ENCODE measurements around the gene SCAPER.

Gene SCAPER

DNA sequence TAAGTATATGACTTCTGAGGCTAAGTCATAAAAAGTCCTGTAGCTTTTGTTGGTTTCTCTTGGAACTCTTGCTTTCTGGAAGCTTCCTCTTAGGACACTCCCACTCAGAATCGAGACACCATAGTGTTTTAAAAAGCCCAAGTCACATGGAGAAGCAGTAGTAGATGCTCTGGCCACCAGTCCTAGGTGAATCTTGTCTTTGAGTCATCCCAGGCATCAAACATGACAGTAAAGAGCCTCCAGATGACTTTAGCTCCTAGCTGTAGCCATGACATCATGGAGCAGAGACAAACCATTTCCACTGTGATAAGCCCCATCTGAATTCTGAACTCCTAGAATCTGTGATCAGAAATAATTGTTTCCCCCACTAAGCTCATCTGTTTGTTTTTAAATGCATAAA, 526.4 kb downstream of the SCAPER start:
- Histone ChIP-seq H3K23ac (ENCODE audit: low read depth, low read length, poor library complexity) (no peak overlapping the region), H4K8ac (ENCODE audit: low read depth, low read length) (no peak overlapping the region), H2AK5ac (ENCODE audit: low read depth, low read length) (no peak overlapping the region), H3K4me1 (ENCODE audit: control insufficient read depth in 2 of 2, insufficient read depth in 1 of 2, low read depth in 1 of 2, low read length in 2 of 2) (peaks cover 6 to 13% of the 10 kb centered on the region in 2 donors), H3K9ac (ENCODE audit: low read depth, low read length, poor library complexity) (no peak overlapping the region), H2BK120ac (ENCODE audit: low read depth, low read length) (no peak overlapping the region), H4K91ac (ENCODE audit: low read depth, low read length, poor library complexity) (no peak overlapping the region), H2BK15ac (ENCODE audit: low read length) (no peak overlapping the region), H3K79me1 (ENCODE audit: low read depth, low read length) (no peaks in the 10 kb centered on the region), H2BK12ac (ENCODE audit: low read length) (no peak overlapping the region), H3K27ac (replicated peaks; ENCODE audit: low read length) (no peak overlapping the region), H3K18ac (ENCODE audit: low read length) (no peak overlapping the region), H2AFZ (ENCODE audit: low read length) (no peak overlapping the region), H3K4me2 (ENCODE audit: insufficient read depth, low read length, poor library complexity, severe bottlenecking) (no peak overlapping the region), H3K9me3 (replicated peaks in 1 of 2; ENCODE audit: control insufficient read depth in 2 of 2, insufficient read depth in 1 of 2, low read depth in 1 of 2, low read length in 2 of 2) (no peaks in the 10 kb centered on the region), H3K27me3 (ENCODE audit: control insufficient read depth in 3 of 3, insufficient read depth in 3 of 3, low read depth in 1 of 3, low read length in 3 of 3) (no peaks in the 10 kb centered on the region), H2BK5ac (ENCODE audit: low read length) (no peak overlapping the region), H3K4me3 (ENCODE audit: low read length in 2 of 2) (no peak overlapping the region), H3K4ac (ENCODE audit: low read length) (no peak overlapping the region), H3K14ac (ENCODE audit: low read length) (no peak overlapping the region), H3K36me3 (replicated peaks in 1 of 2; ENCODE audit: control insufficient read depth in 2 of 2, insufficient read depth in 2 of 2, low read length in 2 of 2) (no peaks in the 10 kb centered on the region)
- DNase-seq (ENCODE audit: low spot score) = no peak
- WGBS, 2 donors (ENCODE audit: extremely low coverage in 2 of 2, insufficient read length in 2 of 2, insufficient replicate concordance in 1 of 2) = no CpG with 5 or more reads among the region's 1 CpG

DNA sequence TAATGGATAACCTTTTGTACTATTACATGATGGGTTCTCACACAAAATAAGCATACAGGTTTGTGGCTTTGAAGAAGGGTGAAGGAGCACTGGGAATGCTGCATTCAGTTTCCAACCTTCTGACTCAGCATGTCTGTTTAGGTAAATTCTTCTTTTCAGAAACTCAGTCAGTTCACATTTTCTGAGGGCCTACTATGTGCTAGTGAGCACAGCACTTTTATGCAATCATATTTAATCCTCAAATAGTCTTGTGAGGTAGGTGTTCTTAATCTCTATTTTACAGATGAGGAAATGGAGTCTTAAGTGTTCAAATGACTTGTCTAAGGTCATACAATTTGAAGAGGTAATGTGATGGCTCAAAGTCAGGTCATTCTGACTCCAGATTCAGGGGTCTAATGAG, 527.4 kb downstream of the SCAPER start:
- Histone ChIP-seq H4K8ac (ENCODE audit: low read depth, low read length) (no peak overlapping the region), H2BK5ac (ENCODE audit: low read length) (no peak overlapping the region), H2AK5ac (ENCODE audit: low read depth, low read length) (no peak overlapping the region), H3K9ac (ENCODE audit: low read depth, low read length, poor library complexity) (no peak overlapping the region), H3K23ac (ENCODE audit: low read depth, low read length, poor library complexity) (no peak overlapping the region), H3K18ac (ENCODE audit: low read length) (no peak overlapping the region), H3K9me3 (replicated peaks in 1 of 2; ENCODE audit: control insufficient read depth in 2 of 2, insufficient read depth in 1 of 2, low read depth in 1 of 2, low read length in 2 of 2) (no peaks in the 10 kb centered on the region), H3K27me3 (ENCODE audit: control insufficient read depth in 3 of 3, insufficient read depth in 3 of 3, low read depth in 1 of 3, low read length in 3 of 3) (no peaks in the 10 kb centered on the region), H2BK15ac (ENCODE audit: low read length) (no peak overlapping the region), H4K91ac (ENCODE audit: low read depth, low read length, poor library complexity) (no peak overlapping the region), H3K4me2 (ENCODE audit: insufficient read depth, low read length, poor library complexity, severe bottlenecking) (no peak overlapping the region), H2BK120ac (ENCODE audit: low read depth, low read length) (no peak overlapping the region), H2AFZ (ENCODE audit: low read length) (no peak overlapping the region), H3K4me3 (ENCODE audit: low read length in 2 of 2) (no peak overlapping the region), H2BK12ac (ENCODE audit: low read length) (no peak overlapping the region), H3K79me1 (ENCODE audit: low read depth, low read length) (no peaks in the 10 kb centered on the region), H3K4me1 (ENCODE audit: control insufficient read depth in 2 of 2, insufficient read depth in 1 of 2, low read depth in 1 of 2, low read length in 2 of 2) (peaks cover 6 to 13% of the 10 kb centered on the region in 2 donors), H3K14ac (ENCODE audit: low read length) (no peak overlapping the region), H3K4ac (ENCODE audit: low read length) (no peak overlapping the region), H3K36me3 (replicated peaks in 1 of 2; ENCODE audit: control insufficient read depth in 2 of 2, insufficient read depth in 2 of 2, low read length in 2 of 2) (no peaks in the 10 kb centered on the region), H3K27ac (replicated peaks; ENCODE audit: low read length) (no peak overlapping the region)
- no peak for DNase-seq (ENCODE audit: low spot score)

DNA sequence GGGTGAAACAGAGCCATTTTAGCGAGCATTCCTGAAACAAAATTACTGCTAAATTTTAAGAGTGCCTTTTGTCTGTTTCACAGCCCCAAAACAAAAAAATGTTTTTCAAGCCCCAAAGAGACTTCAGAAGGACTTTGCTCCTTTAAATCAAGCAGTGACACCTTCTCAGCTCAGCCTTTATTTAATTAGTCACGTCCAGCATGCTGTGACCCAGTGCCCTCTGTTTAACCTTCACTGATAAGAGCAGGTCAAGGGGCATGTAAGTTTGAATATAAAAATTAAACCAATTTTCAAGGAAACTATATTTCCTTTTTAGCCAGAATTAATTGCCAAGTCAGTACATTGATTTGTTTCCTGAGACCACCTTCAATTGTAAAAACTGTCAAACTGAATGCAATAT, 527.9 kb downstream of the SCAPER start:
- H3K79me1 ChIP-seq (ENCODE audit: low read depth, low read length) = no peaks in the 10 kb centered on the region
- H3K4me3 ChIP-seq (ENCODE audit: low read length in 2 of 2) = no peak overlapping the region
- H3K36me3 ChIP-seq (replicated peaks in 1 of 2; ENCODE audit: control insufficient read depth in 2 of 2, insufficient read depth in 2 of 2, low read length in 2 of 2) = no peaks in the 10 kb centered on the region
- peaks cover 6 to 13% of the 10 kb centered on the region in 2 donors for H3K4me1 ChIP-seq (ENCODE audit: control insufficient read depth in 2 of 2, insufficient read depth in 1 of 2, low read depth in 1 of 2, low read length in 2 of 2)
- H3K27me3 ChIP-seq (ENCODE audit: control insufficient read depth in 3 of 3, insufficient read depth in 3 of 3, low read depth in 1 of 3, low read length in 3 of 3) = no peaks in the 10 kb centered on the region
- no peak overlapping the region for H2BK12ac ChIP-seq (ENCODE audit: low read length)
- H3K9me3 ChIP-seq (replicated peaks in 1 of 2; ENCODE audit: control insufficient read depth in 2 of 2, insufficient read depth in 1 of 2, low read depth in 1 of 2, low read length in 2 of 2) = no peaks in the 10 kb centered on the region
- no peak overlapping the region for H2BK120ac ChIP-seq (ENCODE audit: low read depth, low read length)
- H3K9ac ChIP-seq (ENCODE audit: low read depth, low read length, poor library complexity) = no peak overlapping the region
- no peak overlapping the region for H2BK5ac ChIP-seq (ENCODE audit: low read length)
- no peak overlapping the region for H3K18ac ChIP-seq (ENCODE audit: low read length)
- H4K91ac ChIP-seq (ENCODE audit: low read depth, low read length, poor library complexity) = no peak overlapping the region
- no peak overlapping the region for H2AK5ac ChIP-seq (ENCODE audit: low read depth, low read length)
- H3K4ac ChIP-seq (ENCODE audit: low read length) = no peak overlapping the region
- no CpG with 5 or more reads among the region's 2 CpGs for WGBS, 2 donors (ENCODE audit: extremely low coverage in 2 of 2, insufficient read length in 2 of 2, insufficient replicate concordance in 1 of 2)
- H2BK15ac ChIP-seq (ENCODE audit: low read length) = no peak overlapping the region
- H3K23ac ChIP-seq (ENCODE audit: low read depth, low read length, poor library complexity) = no peak overlapping the region
- H3K4me2 ChIP-seq (ENCODE audit: insufficient read depth, low read length, poor library complexity, severe bottlenecking) = no peak overlapping the region
- no peak overlapping the region for H4K8ac ChIP-seq (ENCODE audit: low read depth, low read length)
- no peak overlapping the region for H3K27ac ChIP-seq (replicated peaks; ENCODE audit: low read length)
- H2AFZ ChIP-seq (ENCODE audit: low read length) = no peak overlapping the region
- no peak overlapping the region for H3K14ac ChIP-seq (ENCODE audit: low read length)
- DNase-seq (ENCODE audit: low spot score) = no peak

DNA sequence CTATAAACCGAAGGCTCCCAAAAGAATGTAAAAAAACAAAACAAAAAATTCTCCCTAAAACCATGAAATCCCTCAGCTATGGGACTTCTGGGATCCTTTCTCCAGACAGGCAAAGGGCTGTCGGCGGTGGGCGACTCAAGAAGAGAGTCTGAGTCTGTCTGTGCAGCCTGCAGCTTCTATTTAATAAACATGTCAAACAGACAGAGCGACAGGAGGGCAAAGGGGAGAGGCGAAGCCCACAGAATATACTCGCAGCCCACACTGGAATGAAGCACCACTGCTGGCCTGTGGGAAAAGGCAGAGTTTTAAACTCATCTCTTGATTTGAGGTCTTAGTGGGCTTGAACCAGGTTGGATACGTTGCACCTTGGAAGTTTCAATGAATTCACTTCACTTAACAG, 528.3 kb downstream of the SCAPER start:
- Histone ChIP-seq H2BK5ac (ENCODE audit: low read length) (no peak overlapping the region), H3K4me2 (ENCODE audit: insufficient read depth, low read length, poor library complexity, severe bottlenecking) (no peak overlapping the region), H4K8ac (ENCODE audit: low read depth, low read length) (no peak overlapping the region), H3K4ac (ENCODE audit: low read length) (no peak overlapping the region), H3K4me3 (ENCODE audit: low read length in 2 of 2) (no peak overlapping the region), H4K91ac (ENCODE audit: low read depth, low read length, poor library complexity) (no peak overlapping the region), H3K14ac (ENCODE audit: low read length) (no peak overlapping the region), H3K23ac (ENCODE audit: low read depth, low read length, poor library complexity) (no peak overlapping the region), H3K27me3 (ENCODE audit: control insufficient read depth in 3 of 3, insufficient read depth in 3 of 3, low read depth in 1 of 3, low read length in 3 of 3) (no peaks in the 10 kb centered on the region), H2BK15ac (ENCODE audit: low read length) (no peak overlapping the region), H3K9ac (ENCODE audit: low read depth, low read length, poor library complexity) (no peak overlapping the region), H3K18ac (ENCODE audit: low read length) (no peak overlapping the region), H3K4me1 (ENCODE audit: control insufficient read depth in 2 of 2, insufficient read depth in 1 of 2, low read depth in 1 of 2, low read length in 2 of 2) (peaks cover 6 to 13% of the 10 kb centered on the region in 2 donors), H2BK12ac (ENCODE audit: low read length) (no peak overlapping the region), H2AFZ (ENCODE audit: low read length) (no peak overlapping the region), H2AK5ac (ENCODE audit: low read depth, low read length) (no peak overlapping the region), H3K9me3 (replicated peaks in 1 of 2; ENCODE audit: control insufficient read depth in 2 of 2, insufficient read depth in 1 of 2, low read depth in 1 of 2, low read length in 2 of 2) (no peaks in the 10 kb centered on the region), H2BK120ac (ENCODE audit: low read depth, low read length) (no peak overlapping the region), H3K79me1 (ENCODE audit: low read depth, low read length) (no peaks in the 10 kb centered on the region), H3K27ac (replicated peaks; ENCODE audit: low read length) (no peak overlapping the region), H3K36me3 (replicated peaks in 1 of 2; ENCODE audit: control insufficient read depth in 2 of 2, insufficient read depth in 2 of 2, low read length in 2 of 2) (no peaks in the 10 kb centered on the region)
- no CpG with 5 or more reads among the region's 8 CpGs for WGBS, 2 donors (ENCODE audit: extremely low coverage in 2 of 2, insufficient read length in 2 of 2, insufficient replicate concordance in 1 of 2)
- DNase-seq (ENCODE audit: low spot score) = no peak

All from neuronal stem cell (in vitro differentiated cells).